Uterus (tissue), 4 donors: ENCODE measurements around the gene ARHGEF28. TPM values are rescaled to one million over a fixed set of nuclear protein-coding genes. Genes with fewer than 3 reads are reported as not detected.

ENCODE experiments used
- DNase-seq, 2 donors: peaks; one replicate each; pipeline ENCODE4 v3.0.0-alpha.2; 2019 to 2020
- H3K27ac ChIP-seq, 2 donors: fragments of 200-600 bp; sonication (generic); 1 replicate in 1 of 2; 2 replicates in 1 of 2; pipeline ENCODE4 v1.5.1; 2016 to 2018
- H3K27me3 ChIP-seq, 2 donors: fragments of 200-600 bp; sonication (generic); one replicate each; pipeline ENCODE4 v1.5.1; 2018 to 2019; ENCODE audit warnings: control low read depth in 1 of 2
- H3K36me3 ChIP-seq, 2 donors: fragments of 200-600 bp; sonication (generic); one replicate each; pipeline ENCODE4 v1.5.1; 2019; ENCODE audit warnings: control low read depth in 1 of 2
- H3K4me1 ChIP-seq, 2 donors: fragments of 200-600 bp; sonication (generic); one replicate each; pipeline ENCODE4 v1.5.1; 2018 to 2019; ENCODE audit warnings: control low read depth in 1 of 2
- H3K4me3 ChIP-seq, 2 donors: fragments of 200-600 bp; sonication (generic); 1 replicate in 1 of 2; 2 replicates in 1 of 2; pipeline ENCODE4 v1.5.1; 2018 to 2019; ENCODE audit warnings: mild to moderate bottlenecking in 1 of 2
- H3K9me3 ChIP-seq, 2 donors: fragments of 200-600 bp; sonication (generic); one replicate each; pipeline ENCODE4 v1.5.1; 2019; ENCODE audit warnings: control low read depth in 1 of 2
- POLR2A ChIP-seq, 2 donors: fragments of 450-650 bp; IDR thresholded peaks; one replicate each; pipeline ENCODE4 v1.6.1; 2016; ENCODE audit warnings: antibody characterized with exemption in 2 of 2, mild to moderate bottlenecking in 1 of 2, moderate library complexity in 1 of 2
- intact Hi-C: fragments of 100-400 bp; cut with DNase I; formaldehyde crosslinking; loops from one replicate; pipeline ENCODE4 v1.15.1; 2023; ENCODE audit warnings: low total_unique reads
- total RNA-seq, 4 donors: library from RNA; depleted of rRNA in 3 of 4; stranded (reverse); fragments of >200 nt in 3 of 4; gene quantifications; one replicate each; pipeline versions ENCODE4 v1.1.0 to v1.2.4, GENCODE V29; 2014 to 2023
- TF ChIP-seq, protein P1 (sequence below), 4 experiments: fragments of 200-600 bp in 2 of 4; fragments of 450-650 bp in 2 of 4; sonication (generic) in 2 of 4; IDR thresholded peaks; one replicate each; pipeline ENCODE4 v1.5.1; 2016 to 2019; ENCODE audit warnings: antibody characterized with exemption in 4 of 4, mild to moderate bottlenecking in 2 of 4, moderate library complexity in 1 of 4
- donor health status: DM: yes; HTN: yes; CAD: no.

ARHGEF28 gene
- total RNA-seq, 4 donors from 2014 or later, result 11.9 to 23.2 (median 19.3) TPM

DNA sequence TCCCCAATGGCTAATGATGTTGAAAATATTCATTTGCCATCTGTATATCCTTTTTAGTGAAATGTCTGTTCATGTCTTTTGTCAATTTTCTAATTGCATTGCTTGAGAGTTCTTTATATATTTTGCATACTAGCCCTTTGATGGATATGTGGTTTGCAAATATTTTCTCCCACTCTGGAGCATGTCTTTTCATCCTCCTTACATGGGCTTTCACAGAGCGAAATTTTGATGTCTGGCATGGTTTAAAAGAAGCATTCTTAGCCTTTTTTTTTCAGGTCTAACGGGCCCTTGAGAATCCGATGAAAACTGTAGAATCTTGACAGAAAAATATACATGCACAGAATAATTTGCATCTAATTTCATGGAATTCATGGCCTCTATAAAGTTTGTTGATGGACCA lies 44.7 kb downstream of the ARHGEF28 start:
- Histone ChIP-seq H3K27me3 (no peaks in the 10 kb centered on the region), H3K36me3 (no peaks in the 10 kb centered on the region), H3K9me3 (no peaks in the 10 kb centered on the region), H3K4me3 (no peak overlapping the region), H3K27ac (no peak overlapping the region), H3K4me1 (no peaks in the 10 kb centered on the region)
- DNase-seq, result no peak
- TF ChIP-seq, protein P1, sequence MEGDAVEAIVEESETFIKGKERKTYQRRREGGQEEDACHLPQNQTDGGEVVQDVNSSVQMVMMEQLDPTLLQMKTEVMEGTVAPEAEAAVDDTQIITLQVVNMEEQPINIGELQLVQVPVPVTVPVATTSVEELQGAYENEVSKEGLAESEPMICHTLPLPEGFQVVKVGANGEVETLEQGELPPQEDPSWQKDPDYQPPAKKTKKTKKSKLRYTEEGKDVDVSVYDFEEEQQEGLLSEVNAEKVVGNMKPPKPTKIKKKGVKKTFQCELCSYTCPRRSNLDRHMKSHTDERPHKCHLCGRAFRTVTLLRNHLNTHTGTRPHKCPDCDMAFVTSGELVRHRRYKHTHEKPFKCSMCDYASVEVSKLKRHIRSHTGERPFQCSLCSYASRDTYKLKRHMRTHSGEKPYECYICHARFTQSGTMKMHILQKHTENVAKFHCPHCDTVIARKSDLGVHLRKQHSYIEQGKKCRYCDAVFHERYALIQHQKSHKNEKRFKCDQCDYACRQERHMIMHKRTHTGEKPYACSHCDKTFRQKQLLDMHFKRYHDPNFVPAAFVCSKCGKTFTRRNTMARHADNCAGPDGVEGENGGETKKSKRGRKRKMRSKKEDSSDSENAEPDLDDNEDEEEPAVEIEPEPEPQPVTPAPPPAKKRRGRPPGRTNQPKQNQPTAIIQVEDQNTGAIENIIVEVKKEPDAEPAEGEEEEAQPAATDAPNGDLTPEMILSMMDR (IDR thresholded peaks at IDR 0.05), result no peak
- TF ChIP-seq POLR2A (IDR thresholded peaks at IDR 0.05), result no peak
- intact Hi-C loops, result no loop called here

DNA sequence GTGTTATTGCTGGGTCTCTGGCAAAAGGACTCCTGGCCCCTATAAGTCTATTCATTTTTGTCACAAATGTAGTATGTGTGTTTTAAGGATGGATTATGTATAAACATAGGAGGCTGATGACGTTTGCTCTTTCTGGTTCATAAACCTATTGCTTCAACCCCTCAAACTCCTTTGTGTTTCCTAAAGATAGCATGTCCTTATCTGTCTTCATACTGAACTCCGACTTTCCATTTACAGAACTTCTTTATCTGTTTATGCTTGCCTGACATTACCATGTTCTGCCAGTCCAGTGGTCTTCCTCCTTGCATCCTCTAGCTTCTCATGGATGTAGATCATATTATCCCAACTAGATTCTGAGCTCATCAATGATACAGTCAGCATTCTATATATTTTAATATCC lies 46.1 kb downstream of the ARHGEF28 start:
- Histone ChIP-seq H3K4me3 (no peak overlapping the region), H3K4me1 (no peaks in the 10 kb centered on the region), H3K9me3 (no peaks in the 10 kb centered on the region), H3K36me3 (no peaks in the 10 kb centered on the region), H3K27ac (no peak overlapping the region), H3K27me3 (no peaks in the 10 kb centered on the region)
- intact Hi-C loops, result no loop called here
- TF ChIP-seq, protein P1 (IDR thresholded peaks at IDR 0.05), result no peak
- no peak for TF ChIP-seq POLR2A (IDR thresholded peaks at IDR 0.05)
- DNase-seq, result no peak

- Histone ChIP-seq H3K27me3 (no peaks in the 10 kb centered on the region), H3K9me3 (no peaks in the 10 kb centered on the region), H3K4me1 (no peaks in the 10 kb centered on the region), H3K27ac (no peak overlapping the region), H3K36me3 (no peaks in the 10 kb centered on the region), H3K4me3 (no peak overlapping the region)
- TF ChIP-seq, protein P1 (IDR thresholded peaks at IDR 0.05), result no peak
- no peak for TF ChIP-seq POLR2A (IDR thresholded peaks at IDR 0.05)
- intact Hi-C loops, result no loop called here
- no peak for DNase-seq
These were observed 47.2 kb downstream of the ARHGEF28 start for GRCh38 chr5:73673161-73673591.

- H3K36me3 ChIP-seq, result no peaks in the 10 kb centered on the region
These were observed 48.6 kb downstream of the ARHGEF28 start for GRCh38 chr5:73674669-73675004.

DNA sequence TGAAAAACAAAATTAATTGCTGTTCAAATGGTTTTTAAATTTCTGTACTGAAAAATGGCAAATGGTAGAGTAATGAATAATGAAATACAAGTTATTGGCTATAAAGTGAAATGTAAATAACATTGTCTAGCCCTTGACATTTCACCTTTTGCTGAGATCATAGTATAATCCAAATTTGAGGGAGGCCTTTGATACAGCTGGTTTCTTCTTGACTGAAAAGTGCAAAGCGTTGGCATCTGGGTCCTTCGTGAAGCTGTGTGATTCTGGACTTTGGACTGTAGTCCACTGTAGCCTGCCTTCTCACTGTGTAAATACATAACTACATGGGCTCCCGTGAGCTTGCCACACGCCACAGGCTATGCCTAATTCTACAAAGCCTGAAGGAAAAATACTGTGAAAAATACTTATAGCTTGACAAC lies 52.3 kb downstream of the ARHGEF28 start:
- no peaks in the 10 kb centered on the region for H3K9me3 ChIP-seq
- DNase-seq, result no peak
- no peak overlapping the region for H3K27ac ChIP-seq
- H3K4me1 ChIP-seq, result no peaks in the 10 kb centered on the region
- intact Hi-C loops, result no loop called here
- H3K27me3 ChIP-seq, result no peaks in the 10 kb centered on the region
- H3K36me3 ChIP-seq, result no peaks in the 10 kb centered on the region
- TF ChIP-seq, protein P1 (IDR thresholded peaks at IDR 0.05), result no peak
- TF ChIP-seq POLR2A (IDR thresholded peaks at IDR 0.05), result no peak
- no peak overlapping the region for H3K4me3 ChIP-seq

More at GRCh38 chr5:73674669-73675004, 48.6 kb downstream of the ARHGEF28 start:
- H3K27ac ChIP-seq, result no peak overlapping the region
- no peaks in the 10 kb centered on the region for H3K4me1 ChIP-seq
- H3K27me3 ChIP-seq, result no peaks in the 10 kb centered on the region
- DNase-seq, result no peak
- TF ChIP-seq, protein P1 (IDR thresholded peaks at IDR 0.05), result no peak
- TF ChIP-seq POLR2A (IDR thresholded peaks at IDR 0.05), result no peak
- no peaks in the 10 kb centered on the region for H3K9me3 ChIP-seq
- H3K4me3 ChIP-seq, result no peak overlapping the region
- intact Hi-C loops, result no loop called here
